Measurements from ENCODE around the gene AGBL1.

AGBL1 gene

GRCh38 chr15:86044981-86045380, 34.7 kb upstream of the AGBL1 start:
- no peak for FAIRE-seq
- DNase-seq (ENCODE audit: insufficient read length, low spot score): no peak
- peak; percentile 61 for TF ChIP-seq CTCF (IDR thresholded peaks at IDR 0.05; ENCODE audit: insufficient read depth, missing control alignments)

- no peak for TF ChIP-seq CTCF (IDR thresholded peaks at IDR 0.05; ENCODE audit: insufficient read depth, missing control alignments)
- DNase-seq (ENCODE audit: insufficient read length, low spot score) (peak; percentile 52), FAIRE-seq (peak; percentile 89)
Observed at GRCh38 chr15:86054338-86054737, 25.3 kb upstream of the AGBL1 start.

- TF ChIP-seq CTCF (IDR thresholded peaks at IDR 0.05; ENCODE audit: insufficient read depth, missing control alignments): no peak
- DNase-seq (ENCODE audit: insufficient read length, low spot score) (no peak), FAIRE-seq (no peak)
Observed at GRCh38 chr15:86055688-86056087, 24.0 kb upstream of the AGBL1 start.

GRCh38 chr15:86059851-86060250, 19.8 kb upstream of the AGBL1 start:
- no peak for TF ChIP-seq CTCF (IDR thresholded peaks at IDR 0.05; ENCODE audit: insufficient read depth, missing control alignments)
- no peak for DNase-seq (ENCODE audit: insufficient read length, low spot score)
- no peak for FAIRE-seq

- TF ChIP-seq CTCF (IDR thresholded peaks at IDR 0.05; ENCODE audit: insufficient read depth, missing control alignments): no peak
- FAIRE-seq: no peak
- no peak for DNase-seq (ENCODE audit: insufficient read length, low spot score)
Observed at GRCh38 chr15:86060674-86061073, 19.0 kb upstream of the AGBL1 start.

- FAIRE-seq (peak; percentile 79), DNase-seq (ENCODE audit: insufficient read length, low spot score) (no peak)
- no peak for TF ChIP-seq CTCF (IDR thresholded peaks at IDR 0.05; ENCODE audit: insufficient read depth, missing control alignments)
Observed at GRCh38 chr15:86061581-86061980, 18.1 kb upstream of the AGBL1 start.

GRCh38 chr15:86062646-86063243, 16.9 kb upstream of the AGBL1 start:
- peak; percentile 55 for FAIRE-seq
- no peak for DNase-seq (ENCODE audit: insufficient read length, low spot score)

More at GRCh38 chr15:86062646-86063243, 16.9 kb upstream of the AGBL1 start:
- no peak for TF ChIP-seq CTCF (IDR thresholded peaks at IDR 0.05; ENCODE audit: insufficient read depth, missing control alignments)
